GM10266 (cell line): ENCODE data around the gene S100A2.
A peak's percentile ranks its signal among the peaks of the same experiment; 100 is the strongest.

Source experiments
- DNase-seq: peaks from one replicate; pipeline ENCODE4 v3.0.0; 2012; ENCODE audit errors: extremely low spot score
- TF ChIP-seq, protein P1 (sequence below): IDR thresholded peaks from 2 replicates; pipeline ENCODE4 v1.5.1; 2012; ENCODE audit warnings: mild to moderate bottlenecking, low read depth; ENCODE audit not compliant: control insufficient read depth, insufficient read depth; ENCODE audit errors: missing control alignments

Gene S100A2

DNA sequence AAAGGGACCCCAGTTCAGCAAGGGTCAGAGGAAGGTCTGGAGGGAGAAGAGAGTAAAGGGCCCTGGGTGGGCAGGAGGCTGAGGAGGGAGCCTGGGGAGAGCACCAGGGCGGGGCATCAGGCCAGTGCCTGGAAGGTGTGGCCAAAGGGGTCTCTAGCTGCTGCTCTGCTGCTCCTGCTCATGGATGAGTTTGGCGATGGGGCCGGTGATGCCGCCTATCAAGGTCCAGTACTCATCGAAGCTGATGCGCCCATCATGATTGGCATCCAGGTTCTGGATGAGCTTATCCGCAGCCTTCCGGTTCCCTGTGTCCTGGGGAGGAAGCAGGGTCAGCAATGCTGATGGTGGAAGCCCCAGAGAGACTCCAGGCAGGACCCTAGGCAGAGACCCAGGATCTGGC lies 41.7 kb upstream of the S100A2 start:
- DNase-seq, result no peak
- TF ChIP-seq, protein P1, sequence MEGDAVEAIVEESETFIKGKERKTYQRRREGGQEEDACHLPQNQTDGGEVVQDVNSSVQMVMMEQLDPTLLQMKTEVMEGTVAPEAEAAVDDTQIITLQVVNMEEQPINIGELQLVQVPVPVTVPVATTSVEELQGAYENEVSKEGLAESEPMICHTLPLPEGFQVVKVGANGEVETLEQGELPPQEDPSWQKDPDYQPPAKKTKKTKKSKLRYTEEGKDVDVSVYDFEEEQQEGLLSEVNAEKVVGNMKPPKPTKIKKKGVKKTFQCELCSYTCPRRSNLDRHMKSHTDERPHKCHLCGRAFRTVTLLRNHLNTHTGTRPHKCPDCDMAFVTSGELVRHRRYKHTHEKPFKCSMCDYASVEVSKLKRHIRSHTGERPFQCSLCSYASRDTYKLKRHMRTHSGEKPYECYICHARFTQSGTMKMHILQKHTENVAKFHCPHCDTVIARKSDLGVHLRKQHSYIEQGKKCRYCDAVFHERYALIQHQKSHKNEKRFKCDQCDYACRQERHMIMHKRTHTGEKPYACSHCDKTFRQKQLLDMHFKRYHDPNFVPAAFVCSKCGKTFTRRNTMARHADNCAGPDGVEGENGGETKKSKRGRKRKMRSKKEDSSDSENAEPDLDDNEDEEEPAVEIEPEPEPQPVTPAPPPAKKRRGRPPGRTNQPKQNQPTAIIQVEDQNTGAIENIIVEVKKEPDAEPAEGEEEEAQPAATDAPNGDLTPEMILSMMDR, result no peak

DNA sequence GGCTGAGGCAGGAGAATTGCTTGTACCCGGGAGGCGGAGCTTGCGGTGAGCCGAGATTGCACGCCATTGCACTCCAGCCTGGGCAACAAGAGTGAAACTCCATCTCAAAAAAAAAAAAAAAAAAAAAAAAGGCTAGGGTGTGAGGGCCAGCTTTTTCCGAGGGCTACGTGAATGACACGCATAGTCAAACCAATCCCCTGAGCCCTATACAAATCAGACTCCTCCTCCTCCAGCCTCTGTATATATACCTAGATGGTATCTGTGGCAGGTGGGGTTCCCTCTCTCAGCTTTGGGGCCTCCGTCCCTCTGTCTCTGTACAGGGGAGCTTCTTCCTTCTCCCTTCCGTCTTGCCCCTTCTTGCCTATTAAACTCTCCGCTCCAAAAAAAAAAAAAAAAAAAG lies 40.5 kb upstream of the S100A2 start:
- DNase-seq, result no peak
- TF ChIP-seq, protein P1, result no peak

DNA sequence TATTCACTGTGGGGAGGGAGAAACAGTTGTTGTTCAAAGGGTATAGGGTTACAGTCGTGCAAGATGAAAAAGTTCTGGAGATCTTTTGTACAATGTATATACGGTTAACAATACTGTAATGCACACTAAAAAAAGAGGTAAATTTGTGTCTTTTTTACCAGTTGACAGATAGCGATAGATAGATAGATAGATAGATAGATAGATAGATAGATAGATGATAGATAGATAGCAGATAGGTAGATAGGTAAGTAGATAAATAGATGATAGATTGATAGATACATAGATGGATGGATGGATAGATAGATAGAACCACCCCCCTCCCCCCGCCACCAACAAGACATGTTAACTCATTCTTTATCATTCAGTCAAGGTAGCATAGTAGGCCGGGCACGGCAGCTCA lies 37.1 kb upstream of the S100A2 start:
- TF ChIP-seq, protein P1, result no peak
- no peak for DNase-seq

DNA sequence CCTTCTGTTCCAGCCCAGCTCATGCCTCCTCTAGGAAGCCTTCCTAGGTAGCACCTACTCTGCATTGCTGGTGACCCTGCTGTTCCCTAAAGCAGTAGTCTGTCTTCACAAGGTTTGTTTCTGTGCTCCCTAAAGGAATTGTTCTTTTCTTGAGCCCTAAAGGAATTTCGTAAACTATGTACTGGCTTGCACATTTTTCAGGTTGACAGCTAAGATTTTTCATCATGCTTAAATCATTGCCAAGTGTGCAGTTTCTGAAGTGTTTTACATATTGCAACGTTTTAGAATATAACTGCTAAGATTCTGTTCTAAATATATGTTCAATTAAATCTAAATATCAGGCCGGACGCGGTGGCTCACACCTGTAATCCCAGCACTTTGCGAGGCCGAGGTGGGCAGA lies 34.2 kb upstream of the S100A2 start:
- TF ChIP-seq, protein P1, result no peak
- no peak for DNase-seq

DNA sequence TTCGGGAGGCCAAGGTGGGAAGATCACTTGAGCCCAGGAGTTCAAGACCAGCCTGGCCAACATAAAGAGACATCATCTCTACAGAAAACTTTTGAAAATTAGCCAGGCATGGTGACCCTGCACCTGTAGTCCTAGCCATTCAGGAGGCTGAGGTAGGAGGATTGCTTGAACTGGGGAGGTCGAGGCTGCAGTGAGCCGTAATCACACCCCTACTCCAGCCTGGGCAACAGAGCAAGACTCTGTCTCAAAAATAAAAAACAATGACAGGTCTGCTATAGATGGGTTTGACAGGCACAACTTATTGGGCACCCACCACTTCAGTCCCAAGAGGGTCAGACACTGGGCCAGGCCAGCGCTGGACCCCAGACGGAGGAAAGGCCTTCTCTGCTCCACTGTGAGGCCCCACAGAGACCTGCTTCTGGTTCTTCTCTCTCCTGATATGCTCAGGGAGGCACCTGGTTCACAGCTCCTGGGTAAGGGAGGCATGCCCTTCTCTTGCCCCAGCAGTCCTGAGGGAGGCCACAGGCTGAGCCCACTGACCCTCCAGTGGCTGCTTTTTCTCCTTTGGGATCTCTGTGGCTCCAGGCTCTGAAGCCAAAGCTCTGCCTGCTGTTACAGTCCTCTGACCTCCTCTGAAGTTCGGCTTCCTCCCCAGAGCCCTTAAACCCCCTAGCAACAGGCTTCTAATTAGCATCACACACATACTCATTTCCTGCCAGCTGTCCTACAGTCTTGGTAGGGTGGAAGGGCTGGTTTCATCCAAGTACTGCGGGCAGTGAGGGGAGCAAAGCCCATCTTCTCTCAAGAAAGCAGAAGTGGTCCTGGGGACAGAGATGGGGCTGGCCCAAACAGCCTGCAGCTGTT lies 32.9 kb upstream of the S100A2 start:
- DNase-seq, result peak; percentile 85
- TF ChIP-seq, protein P1, result no peak

DNA sequence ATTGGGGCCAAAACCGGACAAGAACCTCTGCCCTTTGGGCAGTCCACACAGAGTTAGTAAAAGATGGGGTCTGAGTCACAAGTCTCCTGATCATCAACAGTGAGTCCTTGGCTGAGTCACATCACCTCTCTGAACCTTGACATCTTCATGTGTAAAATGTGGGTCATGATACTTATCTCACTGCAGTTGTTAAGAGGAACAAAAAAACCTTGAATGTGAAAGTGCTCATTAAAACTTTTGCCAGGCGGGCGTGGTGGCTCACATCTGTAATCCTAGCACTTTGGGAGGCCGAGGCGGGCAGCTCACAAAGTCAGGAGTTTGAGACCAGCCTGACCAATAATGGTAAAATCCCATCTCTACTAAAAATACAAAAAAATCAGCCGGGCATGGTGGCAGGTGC lies 31.6 kb upstream of the S100A2 start:
- DNase-seq, result no peak
- TF ChIP-seq, protein P1, result no peak

DNA sequence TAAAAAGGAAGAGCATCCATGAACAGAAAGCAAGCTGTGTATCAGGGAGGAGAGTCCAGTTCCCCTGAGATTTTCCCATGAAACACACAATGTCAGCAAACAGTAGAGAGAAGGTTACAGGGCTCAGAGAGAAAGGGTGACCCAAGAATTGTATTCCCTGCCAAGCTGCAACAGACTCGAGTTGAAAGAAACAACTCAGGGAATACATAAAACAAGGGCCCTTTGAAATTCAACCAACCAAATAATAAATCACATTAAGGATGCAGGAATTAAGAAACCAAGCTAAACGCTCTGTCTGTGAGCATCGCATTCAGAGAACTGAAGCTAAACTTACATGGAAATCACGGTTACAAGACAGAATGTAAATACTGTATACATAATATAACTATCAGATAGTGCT lies 27.1 kb upstream of the S100A2 start:
- TF ChIP-seq, protein P1, result no peak
- DNase-seq, result no peak
